Right cardiac atrium (tissue), 5 donors: ENCODE results near the gene WDFY2. TPM values are rescaled to one million over a fixed set of nuclear protein-coding genes. Genes with fewer than 3 reads are reported as not detected.
"Not testable (repeated sequence)": the region's sequence is repeated elsewhere in the genome, so short reads cannot be mapped to it uniquely, and the experiment has no call there.

Experiments used
- ATAC-seq, 2 donors: fragments of 200-7000 bp; cut with Tn5 transposase; one replicate each; pipeline versions ENCODE4 v1.8.0 to v1.9.1; 2020; ENCODE audit warnings: moderate library complexity in 2 of 2, mild to moderate bottlenecking in 1 of 2
- DNase-seq, 3 donors: peaks; one replicate each; pipeline ENCODE4 v3.0.0-alpha.2; 2020
- H3K27ac ChIP-seq: one replicate; pipeline ENCODE4 v1.5.1; 2013; ENCODE audit warnings: mild to moderate bottlenecking, low read length, control low read depth, moderate library complexity
- H3K27me3 ChIP-seq: one replicate; pipeline ENCODE4 v1.6.1; 2013; ENCODE audit not compliant: control insufficient read depth, insufficient read depth
- H3K4me1 ChIP-seq: one replicate; pipeline ENCODE4 v1.6.1; 2013; ENCODE audit warnings: low read length; ENCODE audit not compliant: control insufficient read depth, insufficient read depth
- H3K4me3 ChIP-seq: one replicate; pipeline ENCODE4 v1.5.1; 2013; ENCODE audit warnings: low read length, control low read depth
- H3K9me3 ChIP-seq: one replicate; pipeline ENCODE4 v1.6.1; 2013; ENCODE audit warnings: low read length; ENCODE audit not compliant: control insufficient read depth
- WGBS: extraction: QIAGEN DNeasy Blood & Tissue Kit; methylation state at CpG from one replicate; pipeline ENCODE4 v1.1.7; 2013; 5-methylcytosine and 5-hydroxymethylcytosine counted together
- intact Hi-C, 4 donors: fragments of 100-400 bp; cut with DNase I; formaldehyde crosslinking; loops; one replicate each; pipeline versions ENCODE4 v1.11.0 to v1.14.0; 2022 to 2023
- polyA plus RNA-seq: library from polyadenylated mRNA; stranded (reverse); fragments of 200-250 nt; gene quantifications from one replicate; pipeline ENCODE4 v1.2.3, GENCODE V29; 2013
- total RNA-seq, 4 donors: library from RNA; stranded (reverse); fragmentation: NEBNext Ultra II Directional; extraction: Animal tissue kit (Norgen Biotek cat#: 25700); gene quantifications; one replicate each; pipeline ENCODE4 v1.2.1, GENCODE V29; 2021
- donor health status: healthy with polysubstance abuse.
- donor health status: DM: no; HTN: yes; CAD: no.
- donor health status: DM: no; HTN: no; CAD: no.
- donor health status: DM: no; HTN: yes; CAD: no; lungs with severe emphysema.
- donor health status: DM: yes; HTN: yes; CAD: no.

Gene WDFY2
- total and polyA plus RNA-seq, 5 donors = 2.6 to 7.9 (median 5.8) TPM

- intact Hi-C loops = no loop called here
- no peaks in the 10 kb centered on the region for H3K27me3 ChIP-seq
- no peak overlapping the region for H3K27ac ChIP-seq
- no peak overlapping the region for H3K4me3 ChIP-seq
- DNase-seq = no peak
- peaks cover 4% of the 10 kb centered on the region for H3K4me1 ChIP-seq
- no peaks in the 10 kb centered on the region for H3K9me3 ChIP-seq
- no peak for ATAC-seq
- WGBS = 90% methylated on average over 5 of the region's 5 CpGs
Measured at GRCh38 chr13:51687947-51688714, 103.9 kb downstream of the WDFY2 start.

- ATAC-seq (peak in 1 of 2 donors; percentile 24), DNase-seq (no peak)
- no peaks in the 10 kb centered on the region for H3K9me3 ChIP-seq
- intact Hi-C loops = no loop called here
- no peak overlapping the region for H3K4me3 ChIP-seq
- H3K4me1 ChIP-seq = peaks cover 1% of the 10 kb centered on the region
- H3K27ac ChIP-seq = no peak overlapping the region
- WGBS = 68% methylated on average over 8 of the region's 8 CpGs
- H3K27me3 ChIP-seq = no peaks in the 10 kb centered on the region
Measured at GRCh38 chr13:51688937-51689662, 104.8 kb downstream of the WDFY2 start.

GRCh38 chr13:51689663-51689996 lies 105.4 kb downstream of the WDFY2 start:
- Histone ChIP-seq H3K4me3 (no peak overlapping the region), H3K9me3 (no peaks in the 10 kb centered on the region), H3K4me1 (peaks cover 1% of the 10 kb centered on the region), H3K27ac (no peak overlapping the region), H3K27me3 (no peaks in the 10 kb centered on the region)
- DNase-seq (no peak), ATAC-seq (no peak)
- intact Hi-C loops = no loop called here
- 44% methylated on average over 2 of the region's 2 CpGs for whole genome bisulfite sequencing

GRCh38 chr13:51695677-51696076 lies 111.4 kb downstream of the WDFY2 start:
- intact Hi-C loops, H3K4me1 ChIP-seq, H3K27ac ChIP-seq, H3K4me3 ChIP-seq, H3K27me3 ChIP-seq, H3K9me3 ChIP-seq, DNase-seq, ATAC-seq: not testable (repeated sequence)
- 95% methylated on average over 8 of the region's 8 CpGs for WGBS

GRCh38 chr13:51697181-51697580 lies 112.9 kb downstream of the WDFY2 start:
- Histone ChIP-seq H3K27me3 (no peaks in the 10 kb centered on the region), H3K4me1 (no peaks in the 10 kb centered on the region), H3K27ac (no peak overlapping the region), H3K9me3 (no peaks in the 10 kb centered on the region), H3K4me3 (no peak overlapping the region)
- intact Hi-C loops = no loop called here
- DNase-seq = no peak
- 91% methylated on average over 4 of the region's 4 CpGs for WGBS
- no peak for ATAC-seq

GRCh38 chr13:51697855-51698254 lies 113.6 kb downstream of the WDFY2 start:
- DNase-seq (no peak), ATAC-seq (no peak)
- no peaks in the 10 kb centered on the region for H3K27me3 ChIP-seq
- no peak overlapping the region for H3K4me3 ChIP-seq
- H3K27ac ChIP-seq = no peak overlapping the region
- intact Hi-C loops = no loop called here
- H3K9me3 ChIP-seq = no peaks in the 10 kb centered on the region
- no peaks in the 10 kb centered on the region for H3K4me1 ChIP-seq
- 65% methylated on average over 2 of the region's 2 CpGs for WGBS

- Histone ChIP-seq H3K4me3 (no peak overlapping the region), H3K9me3 (no peaks in the 10 kb centered on the region), H3K27me3 (no peaks in the 10 kb centered on the region), H3K4me1 (no peaks in the 10 kb centered on the region), H3K27ac (no peak overlapping the region)
- ATAC-seq (no peak), DNase-seq (no peak)
- 83% methylated on average over 3 of the region's 3 CpGs for WGBS
- intact Hi-C loops = no loop called here
Measured at GRCh38 chr13:51698352-51698751, 114.1 kb downstream of the WDFY2 start.

GRCh38 chr13:51704399-51705313 lies 120.4 kb downstream of the WDFY2 start:
- H3K4me3 ChIP-seq = no peak overlapping the region
- no peak overlapping the region for H3K27ac ChIP-seq
- H3K4me1 ChIP-seq = no peaks in the 10 kb centered on the region
- DNase-seq (no peak), ATAC-seq (no peak)
- WGBS = 93% methylated on average over 3 of the region's 3 CpGs
- intact Hi-C loops = no loop called here
- no peaks in the 10 kb centered on the region for H3K27me3 ChIP-seq
- H3K9me3 ChIP-seq = no peaks in the 10 kb centered on the region

- DNase-seq (no peak), ATAC-seq (no peak)
- intact Hi-C loops = no loop called here
- no peaks in the 10 kb centered on the region for H3K9me3 ChIP-seq
- no peak overlapping the region for H3K27ac ChIP-seq
- no peaks in the 10 kb centered on the region for H3K4me1 ChIP-seq
- H3K4me3 ChIP-seq = no peak overlapping the region
- no peaks in the 10 kb centered on the region for H3K27me3 ChIP-seq
Measured at GRCh38 chr13:51707461-51707860, 123.2 kb downstream of the WDFY2 start.

- Histone ChIP-seq H3K27me3 (no peaks in the 10 kb centered on the region), H3K9me3 (no peaks in the 10 kb centered on the region), H3K27ac (no peak overlapping the region), H3K4me3 (no peak overlapping the region), H3K4me1 (no peaks in the 10 kb centered on the region)
- WGBS = 100% methylated on average over 1 of the region's 1 CpG
- DNase-seq = no peak
- no peak for ATAC-seq
- intact Hi-C loops = no loop called here
Measured at GRCh38 chr13:51713807-51714206, 129.5 kb downstream of the WDFY2 start.

GRCh38 chr13:51714663-51715168 lies 130.5 kb downstream of the WDFY2 start:
- Histone ChIP-seq H3K4me3 (no peak overlapping the region), H3K27ac (no peak overlapping the region), H3K27me3 (no peaks in the 10 kb centered on the region), H3K4me1 (peaks cover under 1% of the 10 kb centered on the region), H3K9me3 (no peaks in the 10 kb centered on the region)
- ATAC-seq (no peak), DNase-seq (no peak)
- 78% methylated on average over 2 of the region's 2 CpGs for WGBS
- intact Hi-C loops = no loop called here
